ENCODE data around the gene FMN2.

DNA sequence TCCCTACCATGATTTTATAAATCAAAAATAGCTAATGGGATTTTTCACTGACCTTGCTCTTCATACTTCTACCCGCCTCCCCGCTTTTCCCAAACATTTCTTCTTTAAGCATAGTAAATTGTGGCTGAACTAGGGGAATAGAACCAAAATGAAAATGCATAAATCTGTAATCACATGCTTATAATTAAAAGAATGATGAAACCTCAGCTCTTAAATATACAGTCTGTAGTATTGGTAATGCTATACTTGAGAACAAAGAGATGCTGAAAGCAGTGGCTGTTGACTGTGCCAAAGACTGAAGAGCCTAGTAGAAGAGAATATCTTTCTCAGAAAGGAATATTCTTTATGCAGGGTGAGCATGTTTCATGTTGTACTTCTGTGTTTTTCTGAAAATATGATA, 271.1 kb downstream of the FMN2 start:
- no peak for TF ChIP-seq POLR2A (IDR thresholded peaks at IDR 0.05)
- TF ChIP-seq, protein P1, sequence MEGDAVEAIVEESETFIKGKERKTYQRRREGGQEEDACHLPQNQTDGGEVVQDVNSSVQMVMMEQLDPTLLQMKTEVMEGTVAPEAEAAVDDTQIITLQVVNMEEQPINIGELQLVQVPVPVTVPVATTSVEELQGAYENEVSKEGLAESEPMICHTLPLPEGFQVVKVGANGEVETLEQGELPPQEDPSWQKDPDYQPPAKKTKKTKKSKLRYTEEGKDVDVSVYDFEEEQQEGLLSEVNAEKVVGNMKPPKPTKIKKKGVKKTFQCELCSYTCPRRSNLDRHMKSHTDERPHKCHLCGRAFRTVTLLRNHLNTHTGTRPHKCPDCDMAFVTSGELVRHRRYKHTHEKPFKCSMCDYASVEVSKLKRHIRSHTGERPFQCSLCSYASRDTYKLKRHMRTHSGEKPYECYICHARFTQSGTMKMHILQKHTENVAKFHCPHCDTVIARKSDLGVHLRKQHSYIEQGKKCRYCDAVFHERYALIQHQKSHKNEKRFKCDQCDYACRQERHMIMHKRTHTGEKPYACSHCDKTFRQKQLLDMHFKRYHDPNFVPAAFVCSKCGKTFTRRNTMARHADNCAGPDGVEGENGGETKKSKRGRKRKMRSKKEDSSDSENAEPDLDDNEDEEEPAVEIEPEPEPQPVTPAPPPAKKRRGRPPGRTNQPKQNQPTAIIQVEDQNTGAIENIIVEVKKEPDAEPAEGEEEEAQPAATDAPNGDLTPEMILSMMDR (IDR thresholded peaks at IDR 0.05) = no peak
